NCI-H460 (cell line): Measurements from ENCODE around the gene CRTC2. TPM values are rescaled to one million over a fixed set of nuclear protein-coding genes. Genes with fewer than 3 reads are reported as not detected.
A peak's percentile ranks its signal among the peaks of the same experiment; 100 is the strongest.

Source experiments
- DNase-seq: peaks from one replicate; pipeline ENCODE4 v3.0.0-alpha.2; 2016; ENCODE audit warnings: low read depth; ENCODE audit errors: extremely low read depth
- total RNA-seq: library from RNA; depleted of rRNA; stranded (reverse); fragments of >200 nt; shearing (Covaris generic); gene quantifications from 2 replicates; pipeline ENCODE4 v1.2.3, GENCODE V29; 2014

Gene CRTC2
- total RNA-seq, 1 experiment from 2014 or later, result 18.2 TPM

- DNase-seq, result peak; percentile 83
Measured at GRCh38 chr1:153977250-153978240, 19.1 kb upstream of the CRTC2 start, which contains the start of gene JTB. Gene JTB, minus strand, starts transcription at chr1:153977674. Its CDS starts 422 bp downstream, at chr1:153977252.

- no peak for DNase-seq
Measured at GRCh38 chr1:153976819-153977249, 18.4 kb upstream of the CRTC2 start.

- no peak for DNase-seq
Measured at GRCh38 chr1:153973525-153973924, 15.1 kb upstream of the CRTC2 start.

GRCh38 chr1:153973071-153973470 is 14.7 kb upstream of the CRTC2 start:
- no peak for DNase-seq

GRCh38 chr1:153970346-153970745 is 11.9 kb upstream of the CRTC2 start:
- no peak for DNase-seq

GRCh38 chr1:153968972-153969371 is 10.6 kb upstream of the CRTC2 start:
- no peak for DNase-seq

- no peak for DNase-seq
Measured at GRCh38 chr1:153968408-153968807, 10.0 kb upstream of the CRTC2 start.

GRCh38 chr1:153968000-153968363 is 9.6 kb upstream of the CRTC2 start:
- no peak for DNase-seq

- DNase-seq, result peak; percentile 98
Measured at GRCh38 chr1:153967107-153967999, 8.9 kb upstream of the CRTC2 start, which contains the start of gene CREB3L4. Gene CREB3L4, plus strand, starts transcription at chr1:153967902. Its CDS starts 624 bp downstream, at chr1:153968526.

GRCh38 chr1:153963850-153964331 is 5.5 kb upstream of the CRTC2 start:
- DNase-seq, result no peak

- DNase-seq, result peak; percentile 99
Measured at GRCh38 chr1:153963030-153963849, 4.8 kb upstream of the CRTC2 start, which contains the start of gene SLC39A1. Gene SLC39A1, minus strand, starts transcription at chr1:153963537. Its CDS starts 822 bp downstream, at chr1:153962715.

- DNase-seq, result no peak
Measured at GRCh38 chr1:153962088-153963029, 3.9 kb upstream of the CRTC2 start.

GRCh38 chr1:153961421-153961820 is 3.0 kb upstream of the CRTC2 start:
- DNase-seq, result no peak

GRCh38 chr1:153960206-153960605 is 1.8 kb upstream of the CRTC2 start:
- DNase-seq, result no peak

GRCh38 chr1:153959454-153959853 is 1.0 kb upstream of the CRTC2 start:
- no peak for DNase-seq

GRCh38 chr1:153958961-153959260 is 499 bp upstream of the CRTC2 start:
- no peak for DNase-seq

- DNase-seq, result no peak
Measured at GRCh38 chr1:153957744-153958110, 685 bp downstream of the CRTC2 start.

- no peak for DNase-seq
Measured at GRCh38 chr1:153956997-153957715, 1.3 kb downstream of the CRTC2 start.
